ENCODE data around the gene CAPN11. TPM values are rescaled to one million over a fixed set of nuclear protein-coding genes. Genes with fewer than 3 reads are reported as not detected.

CAPN11 gene
- total RNA-seq, 1 experiment from 2014 or later, result not detected

- Histone ChIP-seq H3K9me3 (ENCODE audit: control insufficient read depth in 1 of 2, insufficient read depth in 1 of 2, low read depth in 1 of 2, low read length in 2 of 2) (no peaks in the 10 kb centered on the region), H3K27me3 (ENCODE audit: insufficient read depth, low read length) (no peaks in the 10 kb centered on the region), H3K4me2 (ENCODE audit: low read length) (no peak overlapping the region), H3K27ac (ENCODE audit: low read depth, low read length) (no peak overlapping the region; the same call in 1 of the 2 replicates), H3K36me3 (ENCODE audit: control insufficient read depth in 1 of 2, insufficient read depth in 2 of 2, low read length in 2 of 2) (peaks cover 15 to 35% of the 10 kb centered on the region in 2 experiments; a peak in 3 of 4 replicates), H3K9ac (ENCODE audit: low read length) (no peak overlapping the region), H2AFZ (ENCODE audit: low read depth, low read length, poor library complexity, severe bottlenecking) (no peak overlapping the region), H3K79me2 (ENCODE audit: insufficient read depth, low read length) (peaks cover 55% of the 10 kb centered on the region), H3K4me1 (ENCODE audit: control insufficient read depth in 1 of 2, insufficient read depth in 2 of 2, low read length in 2 of 2) (peaks cover 16 to 36% of the 10 kb centered on the region in 2 experiments), H3K4me3 (replicated peaks in 1 of 2; ENCODE audit: low read depth in 1 of 2, low read length in 2 of 2) (no peak overlapping the region), H4K20me1 (ENCODE audit: insufficient read depth) (peaks cover 4% of the 10 kb centered on the region; the same call in 1 of the 2 replicates), H3K9me2 (ENCODE audit: insufficient read depth) (no peaks in the 10 kb centered on the region)
- ChIA-PET POLR2A (interaction anchor here (0.7 kb wide), 1 partner anchor 20 kb away, joined by 3 read pairs; the partner anchor contains the start of gene HSP90AB1), RAD21 (ENCODE audit: low non-redundant PET in 1 of 2, low total read pairs in 2 of 2, uncharacterized antibody in 2 of 2, unreplicated experiment in 2 of 2) (no interaction called here), CTCF (interaction anchor here (1.5 kb wide), 1 partner anchor 10 kb away, joined by 7 read pairs; no protein-coding TSS in a partner anchor)
- intact Hi-C loops (cut with micrococcal nuclease), result no loop called here
- no peak for DNase-seq (ENCODE audit: low read depth, low spot score)
- TF ChIP-seq ZNF274 (IDR thresholded peaks at IDR 0.05; ENCODE audit: low read depth, low read length), result no peak
- TF ChIP-seq REST (IDR thresholded peaks at IDR 0.05; ENCODE audit: low read depth), result no peak
- no peak for TF ChIP-seq POLR2AphosphoS5 (IDR thresholded peaks at IDR 0.05; ENCODE audit: low read depth, low read length)
- TF ChIP-seq CBX3 (IDR thresholded peaks at IDR 0.05; ENCODE audit: low read depth), result no peak
- TF ChIP-seq MAX (IDR thresholded peaks at IDR 0.05), result no peak
- TF ChIP-seq CEBPB (IDR thresholded peaks at IDR 0.05; ENCODE audit: low read depth), result no peak
- no peak for TF ChIP-seq JUND (IDR thresholded peaks at IDR 0.05)
- TF ChIP-seq ZBTB33 (IDR thresholded peaks at IDR 0.05; ENCODE audit: extremely low read depth, insufficient replicate concordance, low read length), result no peak
- TF ChIP-seq EZH2 (IDR thresholded peaks at IDR 0.05), result no peak
- TF ChIP-seq FOSL1 (IDR thresholded peaks at IDR 0.05; ENCODE audit: low read depth), result no peak
- TF ChIP-seq RAD21 (IDR thresholded peaks at IDR 0.05; ENCODE audit: low read depth), result no peak
- TF ChIP-seq POLR2A (IDR thresholded peaks at IDR 0.05; ENCODE audit: borderline replicate concordance, extremely low read depth, insufficient read depth, insufficient read length), result no peak
- no peak for TF ChIP-seq SRF (IDR thresholded peaks at IDR 0.05; ENCODE audit: low read depth)
- no peak for TF ChIP-seq SIN3A (IDR thresholded peaks at IDR 0.05; ENCODE audit: low read depth)
- ATAC-seq, result no peak
- no TSS peak for BruUV-seq (replicated peaks)
Measured at GRCh38 chr6:44227148-44227793, 68.7 kb downstream of the CAPN11 start.

Measured in HCT116 (cell line).